ENCODE measurements around the gene OPN3.

Gene OPN3

GRCh38 chr1:241615043-241615974 lies 24.9 kb downstream of the OPN3 start:
- no peak for DNase-seq

GRCh38 chr1:241614572-241614971 lies 25.6 kb downstream of the OPN3 start:
- DNase-seq = no peak

GRCh38 chr1:241614144-241614543 lies 26.0 kb downstream of the OPN3 start:
- no peak for DNase-seq

- DNase-seq = no peak
Measured at GRCh38 chr1:241612533-241613477, 27.4 kb downstream of the OPN3 start.

- DNase-seq = no peak
Measured at GRCh38 chr1:241611736-241612135, 28.4 kb downstream of the OPN3 start.

GRCh38 chr1:241611063-241611462 lies 29.1 kb downstream of the OPN3 start:
- no peak for DNase-seq

GRCh38 chr1:241610056-241610815 lies 29.9 kb downstream of the OPN3 start:
- DNase-seq = no peak

- DNase-seq = no peak
Measured at GRCh38 chr1:241608379-241609033, 31.7 kb downstream of the OPN3 start.

GRCh38 chr1:241607497-241607896 lies 32.7 kb downstream of the OPN3 start:
- no peak for DNase-seq

- DNase-seq = no peak
Measured at GRCh38 chr1:241606544-241606943, 33.6 kb downstream of the OPN3 start.

- no peak for DNase-seq
Measured at GRCh38 chr1:241605146-241605805, 34.9 kb downstream of the OPN3 start.

GRCh38 chr1:241603731-241604245 lies 36.4 kb downstream of the OPN3 start:
- no peak for DNase-seq

- no peak for DNase-seq
Measured at GRCh38 chr1:241600496-241600901, 39.7 kb downstream of the OPN3 start.

- no peak for DNase-seq
Measured at GRCh38 chr1:241598249-241598648, 41.9 kb downstream of the OPN3 start.

GRCh38 chr1:241596633-241597032 lies 43.5 kb downstream of the OPN3 start:
- no peak for DNase-seq

GRCh38 chr1:241593186-241593585 lies 47.0 kb downstream of the OPN3 start:
- DNase-seq = no peak

- DNase-seq = no peak
Measured at GRCh38 chr1:241592273-241592958, 47.8 kb downstream of the OPN3 start.

- no peak for DNase-seq
Measured at GRCh38 chr1:241591736-241592135, 48.4 kb downstream of the OPN3 start.

- DNase-seq = no peak
Measured at GRCh38 chr1:241591317-241591716, 48.9 kb downstream of the OPN3 start.

GRCh38 chr1:241590719-241591118 lies 49.5 kb downstream of the OPN3 start:
- DNase-seq = no peak

- no peak for DNase-seq
Measured at GRCh38 chr1:241589521-241589920, 50.6 kb downstream of the OPN3 start.

Measured in activated CD4-positive, alpha-beta T cell treated with anti-CD3 and anti-CD28 coated beads for 1 hour (primary cell).